H1 (cell line): ENCODE results near the gene KLHL3. TPM values are rescaled to one million over a fixed set of nuclear protein-coding genes. Genes with fewer than 3 reads are reported as not detected.

ENCODE experiments used
- CTCF ChIA-PET: fragments of 300-600 bp; sonication (Branson Sonifier 250); formaldehyde crosslinking; loops from one replicate; lab custom pipeline; 2021; ENCODE audit not compliant: partially characterized antibody; lab: Charles Lee
- POLR2A ChIA-PET: fragments of 300-600 bp; sonication (Branson Sonifier 250); formaldehyde crosslinking; loops from one replicate; lab custom pipeline; 2021; ENCODE audit warnings: inconsistent platforms; ENCODE audit not compliant: partially characterized antibody; lab: Charles Lee
- DNase-seq, 2 experiments: peaks; one replicate each; pipeline versions ENCODE4 v3.0.0 to v3.0.0-alpha.2; 2010 to 2022; ENCODE audit warnings: low spot score in 2 of 2, low read depth in 1 of 2, mixed read lengths in 1 of 2
- FAIRE-seq: peaks from 2 replicates; lab custom pipeline; 2011; peaks lifted over from hg19 to GRCh38; lab: Jason Lieb, UNC
- H2AFZ ChIP-seq: 2 replicates; pipeline ENCODE4 v1.8.1; 2012; ENCODE audit warnings: low read length, inconsistent platforms
- H2AK5ac ChIP-seq: 2 replicates; pipeline ENCODE4 v1.6.1; 2013; ENCODE audit warnings: low read depth, low read length
- H2BK120ac ChIP-seq: replicated peaks from 2 replicates; pipeline ENCODE3; 2013; ENCODE audit warnings: low read depth, low read length, inconsistent platforms
- H2BK12ac ChIP-seq: 2 replicates; pipeline ENCODE4 v1.6.1; 2013; ENCODE audit warnings: low read depth, low read length
- H2BK15ac ChIP-seq: 2 replicates; pipeline ENCODE4 v1.6.1; 2013; ENCODE audit warnings: low read length
- H2BK20ac ChIP-seq: 2 replicates; pipeline ENCODE4 v1.6.1; 2013; ENCODE audit warnings: low read length
- H2BK5ac ChIP-seq: 2 replicates; pipeline ENCODE4 v1.6.1; 2013; ENCODE audit warnings: low read depth, low read length
- H3K14ac ChIP-seq: 2 replicates; pipeline ENCODE4 v1.6.1; 2013; ENCODE audit warnings: inconsistent platforms; ENCODE audit not compliant: insufficient read length
- H3K18ac ChIP-seq: 2 replicates; pipeline ENCODE4 v1.6.1; 2013; ENCODE audit warnings: low read length; ENCODE audit errors: extremely low read depth
- H3K23ac ChIP-seq: 2 replicates; pipeline ENCODE4 v1.6.1; 2013; ENCODE audit warnings: inconsistent platforms; ENCODE audit not compliant: insufficient read length
- H3K23me2 ChIP-seq: 2 replicates; pipeline ENCODE4 v1.6.1; 2013; ENCODE audit warnings: low read depth, low read length
- H3K27ac ChIP-seq: 2 replicates; pipeline ENCODE4 v1.6.1; 2011; ENCODE audit warnings: low read depth, low read length, inconsistent platforms
- H3K27me3 ChIP-seq, 4 experiments: replicated peaks in 1 of 4; 1 replicate in 1 of 4; 2 replicates in 3 of 4; pipeline versions ENCODE4 v1.6.1 to v1.8.1; 2011 to 2013; ENCODE audit warnings: low read length in 3 of 4, mild to moderate bottlenecking in 3 of 4, inconsistent platforms in 2 of 4, mixed read lengths in 2 of 4, moderate library complexity in 1 of 4; ENCODE audit not compliant: control insufficient read depth in 3 of 4, insufficient read depth in 3 of 4; ENCODE audit errors: extremely low read depth in 1 of 4
- H3K36me3 ChIP-seq, 4 experiments: 2 replicates each; pipeline versions ENCODE4 v1.6.1 to v1.8.1; 2011 to 2013; ENCODE audit warnings: mild to moderate bottlenecking in 4 of 4, low read length in 3 of 4, moderate library complexity in 2 of 4, control low read depth in 1 of 4, inconsistent platforms in 1 of 4; ENCODE audit not compliant: insufficient read depth in 4 of 4, control insufficient read depth in 2 of 4
- H3K4ac ChIP-seq: replicated peaks from 2 replicates; pipeline ENCODE3; 2013; ENCODE audit warnings: low read length, low read depth, mixed read lengths, inconsistent platforms; ENCODE audit not compliant: insufficient read length
- H3K4me1 ChIP-seq, 4 experiments: replicated peaks in 1 of 4; 1 replicate in 1 of 4; 2 replicates in 3 of 4; pipeline versions ENCODE4 v1.6.1 to v1.8.1; 2011 to 2013; ENCODE audit warnings: low read length in 3 of 4, inconsistent platforms in 2 of 4, mixed read lengths in 1 of 4; ENCODE audit not compliant: insufficient read depth in 4 of 4, control insufficient read depth in 3 of 4
- H3K4me2 ChIP-seq, 2 experiments: 2 replicates each; pipeline versions ENCODE4 v1.6.1 to v1.8.1; 2011 to 2013; ENCODE audit warnings: low read depth in 2 of 2, low read length in 2 of 2, control low read depth in 1 of 2, inconsistent platforms in 1 of 2, mild to moderate bottlenecking in 1 of 2; ENCODE audit not compliant: insufficient read depth in 1 of 2
- H3K4me3 ChIP-seq, 4 experiments: fragments of 200-600, 300-600 bp in 1 of 4; sonication (generic), shearing (Covaris generic), sonication (Bioruptor Twin) in 1 of 4; 2 replicates each; pipeline versions ENCODE4 v1.5.1 to v1.8.1; 2011 to 2016; ENCODE audit warnings: low read length in 4 of 4, low read depth in 3 of 4, control low read depth in 2 of 4, inconsistent platforms in 2 of 4, mild to moderate bottlenecking in 2 of 4, mixed read lengths in 1 of 4, moderate library complexity in 1 of 4; ENCODE audit not compliant: insufficient read depth in 2 of 4; ENCODE audit errors: extremely low read depth in 1 of 4
- H3K56ac ChIP-seq: replicated peaks from 2 replicates; pipeline ENCODE3; 2013; ENCODE audit warnings: low read depth, mild to moderate bottlenecking, mixed read lengths, low read length, inconsistent platforms; ENCODE audit not compliant: insufficient read length
- H3K79me1 ChIP-seq: 2 replicates; pipeline ENCODE4 v1.6.1; 2013; ENCODE audit warnings: low read depth, low read length, control low read depth
- H3K79me2 ChIP-seq, 2 experiments: 2 replicates each; pipeline versions ENCODE4 v1.6.1 to v1.8.1; 2012 to 2013; ENCODE audit warnings: low read length in 2 of 2, mild to moderate bottlenecking in 2 of 2, inconsistent platforms in 1 of 2; ENCODE audit not compliant: insufficient read depth in 2 of 2, control insufficient read depth in 1 of 2
- H3K9ac ChIP-seq, 4 experiments: replicated peaks in 1 of 4; 1 replicate in 1 of 4; 2 replicates in 3 of 4; pipeline versions ENCODE4 v1.6.1 to v1.8.1; 2011 to 2013; ENCODE audit warnings: low read depth in 3 of 4, low read length in 3 of 4, control low read depth in 2 of 4, mild to moderate bottlenecking in 2 of 4, moderate library complexity in 2 of 4, inconsistent platforms in 1 of 4; ENCODE audit errors: extremely low read depth in 1 of 4
- H3K9me3 ChIP-seq, 2 experiments: 2 replicates each; pipeline versions ENCODE4 v1.6.1 to v1.8.1; 2012 to 2013; ENCODE audit warnings: mild to moderate bottlenecking in 2 of 2, moderate library complexity in 2 of 2, control low read depth in 1 of 2, inconsistent platforms in 1 of 2, low read depth in 1 of 2, low read length in 1 of 2, mixed read lengths in 1 of 2; ENCODE audit not compliant: insufficient read depth in 2 of 2
- H4K20me1 ChIP-seq, 2 experiments: replicated peaks in 1 of 2; 2 replicates each; pipeline versions ENCODE3 to v1.8.1; 2011 to 2013; ENCODE audit warnings: inconsistent platforms in 2 of 2, low read length in 2 of 2, mild to moderate bottlenecking in 1 of 2; ENCODE audit not compliant: insufficient read depth in 2 of 2, control insufficient read depth in 1 of 2
- H4K5ac ChIP-seq: 2 replicates; pipeline ENCODE4 v1.6.1; 2013; ENCODE audit warnings: low read length, low read depth, mixed read lengths, inconsistent platforms; ENCODE audit not compliant: insufficient read length
- H4K8ac ChIP-seq: 2 replicates; pipeline ENCODE4 v1.8.0; 2013; ENCODE audit warnings: mild to moderate bottlenecking, moderate library complexity, low read length, inconsistent platforms; ENCODE audit not compliant: insufficient read depth; ENCODE audit errors: extremely low read depth
- H4K91ac ChIP-seq: replicated peaks from 2 replicates; pipeline ENCODE3; 2013; ENCODE audit warnings: low read length, mixed read lengths, inconsistent platforms; ENCODE audit not compliant: insufficient read length
- CTBP2 ChIP-seq: IDR thresholded peaks from 2 replicates; pipeline ENCODE4 v1.7.0; 2011; ENCODE audit warnings: borderline replicate concordance, mild to moderate bottlenecking, moderate library complexity, mixed read lengths, low read length; ENCODE audit not compliant: insufficient read depth, insufficient read length
- FOSL1 ChIP-seq: IDR thresholded peaks from 2 replicates; pipeline ENCODE4 v1.6.1; 2011; ENCODE audit warnings: mild to moderate bottlenecking, low read depth, low read length, moderate library complexity; ENCODE audit not compliant: insufficient read depth
- GTF2F1 ChIP-seq: IDR thresholded peaks from 2 replicates; pipeline ENCODE4 v1.6.1; 2012; ENCODE audit warnings: low read depth, low read length, improper control_type of control experiment, borderline replicate concordance
- KDM1A ChIP-seq: fragments of 200-600, 300-600 bp; sonication (generic); IDR thresholded peaks from 2 replicates; pipeline ENCODE4 v1.7.1; 2016; ENCODE audit warnings: mild to moderate bottlenecking, low read length, borderline replicate concordance
- KDM4A ChIP-seq: IDR thresholded peaks from one replicate; pipeline ENCODE4 v1.7.1; 2012; ENCODE audit warnings: low read depth, mild to moderate bottlenecking, moderate library complexity, low read length, inconsistent platforms; ENCODE audit not compliant: severe bottlenecking
- MAFK ChIP-seq: IDR thresholded peaks from 2 replicates; pipeline ENCODE4 v1.6.1; 2012; ENCODE audit warnings: low read depth, mild to moderate bottlenecking, improper control_type of control experiment, low read length
- NANOG ChIP-seq: IDR thresholded peaks from 2 replicates; pipeline ENCODE4 v1.6.1; 2011; ENCODE audit warnings: low read length, low read depth, mild to moderate bottlenecking, inconsistent platforms; ENCODE audit not compliant: insufficient read depth, poor library complexity, severe bottlenecking
- RBBP5 ChIP-seq: IDR thresholded peaks from 2 replicates; pipeline ENCODE4 v1.7.1; 2012; ENCODE audit warnings: low read depth, mild to moderate bottlenecking, inconsistent platforms, low read length, moderate library complexity, borderline replicate concordance
- RNF2 ChIP-seq: fragments of 200-900, 300-1000 bp; sonication (generic); IDR thresholded peaks from 2 replicates; pipeline ENCODE4 v1.7.1; 2016; ENCODE audit warnings: borderline replicate concordance, low read depth, mild to moderate bottlenecking, antibody characterized with exemption, low read length; ENCODE audit not compliant: poor library complexity, severe bottlenecking; ENCODE audit errors: missing control alignments
- RXRA ChIP-seq: IDR thresholded peaks from 2 replicates; pipeline ENCODE4 v1.6.1; 2011; ENCODE audit warnings: low read depth, mild to moderate bottlenecking, low read length, moderate library complexity; ENCODE audit not compliant: insufficient read depth
- SP4 ChIP-seq: IDR thresholded peaks from 2 replicates; pipeline ENCODE4 v1.6.1; 2012; ENCODE audit warnings: low read length, inconsistent platforms
- ZNF274 ChIP-seq: IDR thresholded peaks from 2 replicates; pipeline ENCODE4 v1.7.0; 2012; ENCODE audit warnings: low read length, borderline replicate concordance; ENCODE audit errors: extremely low read depth
- WGBS, 2 experiments: shearing (Covaris generic) in 1 of 2; methylation state at CpG; one replicate each; pipeline versions ENCODE4 v1.1.6 to v1.1.7; 2013 to 2015; ENCODE audit warnings: low lambda C conversion rate in 2 of 2, mixed read lengths in 2 of 2, inconsistent platforms in 1 of 2, low coverage in 1 of 2, missing lambda C conversion rate in 1 of 2; ENCODE audit not compliant: insufficient replicate concordance in 2 of 2, insufficient coverage in 1 of 2, insufficient read length in 1 of 2; ENCODE audit errors: extremely low coverage in 1 of 2, missing lambda C conversion rate in 1 of 2; 5-methylcytosine and 5-hydroxymethylcytosine counted together
- polyA plus RNA-seq, 7 experiments: library from polyadenylated mRNA; depleted of rRNA in 3 of 7; stranded (reverse) in 5 of 7; unstranded in 2 of 7; fragments of >200 nt in 5 of 7; fragments of 200-250 nt in 2 of 7; gene quantifications; 1 replicate in 5 of 7; 2 replicates in 1 of 7; 4 replicates in 1 of 7; pipeline versions ENCODE4 v1.2.1 to v1.2.3, GENCODE V29; 2011 to 2013; ENCODE audit warnings: missing spikeins in 2 of 7, mixed read lengths in 2 of 7
- total RNA-seq: library from RNA; stranded (reverse); fragmentation: NEBNext Ultra II Directional; extraction: Animal tissue kit (Norgen Biotek cat#: 25700); gene quantifications from 2 replicates; pipeline ENCODE4 v1.2.1, GENCODE V29; 2021
- TF ChIP-seq, protein P1 (sequence below): IDR thresholded peaks from 2 replicates; pipeline ENCODE4 v1.6.1; 2012; ENCODE audit warnings: inconsistent platforms

The KLHL3 gene
- total and polyA plus RNA-seq, 2 of the 8 experiments (the other 6 are each of a cell fraction or from before 2014, with no cell fraction given) = 7.4 to 13.7 TPM

DNA sequence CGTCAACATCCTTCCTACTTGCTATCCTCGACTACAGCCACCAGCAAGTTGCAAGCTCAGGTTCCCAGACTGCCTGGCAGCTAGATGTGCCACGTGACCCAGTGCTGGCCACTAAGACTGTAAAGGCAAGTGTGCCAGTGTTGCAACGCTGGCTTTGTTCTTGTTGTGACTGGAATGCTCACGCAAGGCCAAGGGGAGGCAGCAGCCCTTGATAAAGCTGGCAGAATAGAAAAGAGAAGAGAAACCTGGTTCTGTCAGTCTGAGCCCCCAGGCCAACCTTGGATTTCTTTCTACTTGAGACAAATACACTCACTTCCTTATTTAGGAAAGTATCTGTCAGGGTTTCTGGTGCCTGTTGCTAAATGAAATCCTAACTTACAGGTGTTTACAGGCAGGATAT, 113.0 kb downstream of the KLHL3 start:
- POLR2A ChIA-PET = no interaction called here
- Histone ChIP-seq H3K4me3 (no peak overlapping the region), H3K14ac (no peak overlapping the region), H4K5ac (no peak overlapping the region), H3K23me2 (no peaks in the 10 kb centered on the region), H3K56ac (no peak overlapping the region), H3K4me2 (no peak overlapping the region), H3K4me1 (no peaks in the 10 kb centered on the region; a peak in 1 of 7 replicates), H3K9me3 (no peaks in the 10 kb centered on the region), H3K27me3 (no peaks in the 10 kb centered on the region), H3K18ac (no peak overlapping the region), H3K4ac (no peak overlapping the region), H3K23ac (no peak overlapping the region), H2BK20ac (no peak overlapping the region), H2AK5ac (no peak overlapping the region), H4K20me1 (peaks cover 0 to 6% of the 10 kb centered on the region in 2 experiments), H3K27ac (no peak overlapping the region), H3K79me2 (no peaks in the 10 kb centered on the region), H2AFZ (no peak overlapping the region), H2BK12ac (no peak overlapping the region), H2BK15ac (no peak overlapping the region), H3K36me3 (peaks cover 0 to 5% (median 0%) of the 10 kb centered on the region in 4 experiments; a peak in 2 of 8 replicates), H2BK120ac (no peak overlapping the region), H2BK5ac (no peak overlapping the region), H3K9ac (no peak overlapping the region), H4K8ac (no peak overlapping the region), H4K91ac (no peak overlapping the region), H3K79me1 (no peaks in the 10 kb centered on the region; the same call in 1 of the 2 replicates)
- DNase-seq = no peak
- 86% methylated on average over 5 of the region's 5 CpGs; no CpG with 5 or more reads in 1 of the 2 experiments for WGBS, 2 experiments
- no peak for FAIRE-seq
- CTCF ChIA-PET = interaction anchor here (0.6 to 1.6 kb wide), 6 partner anchors 15 to 288 kb away, joined by 3 to 5 read pairs (median 3); no protein-coding TSS in a partner anchor
- TF ChIP-seq SP4 = no peak
- TF ChIP-seq RNF2 = no peak
- TF ChIP-seq GTF2F1 = no peak
- TF ChIP-seq KDM1A = no peak
- TF ChIP-seq RXRA = no peak
- no peak for TF ChIP-seq NANOG
- no peak for TF ChIP-seq ZNF274
- TF ChIP-seq RBBP5 = no peak
- TF ChIP-seq CTBP2 = no peak
- TF ChIP-seq KDM4A = no peak
- no peak for TF ChIP-seq FOSL1
- TF ChIP-seq MAFK = no peak
- TF ChIP-seq, protein P1, sequence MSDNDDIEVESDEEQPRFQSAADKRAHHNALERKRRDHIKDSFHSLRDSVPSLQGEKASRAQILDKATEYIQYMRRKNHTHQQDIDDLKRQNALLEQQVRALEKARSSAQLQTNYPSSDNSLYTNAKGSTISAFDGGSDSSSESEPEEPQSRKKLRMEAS = no peak
